VCaP (cell line): ENCODE data around the gene MID1.
A peak's percentile ranks its signal among the peaks of the same experiment; 100 is the strongest.

Experiments
- H3K27ac ChIP-seq: fragments of 450-650 bp; 2 replicates; pipeline ENCODE4 v1.5.1; 2017
- TF ChIP-seq, protein P1 (sequence below): fragments of 450-650 bp; conservative IDR thresholded peaks from 2 replicates; pipeline ENCODE4 v1.5.1; 2017; ENCODE audit warnings: mild to moderate bottlenecking, moderate library complexity

The MID1 gene

DNA sequence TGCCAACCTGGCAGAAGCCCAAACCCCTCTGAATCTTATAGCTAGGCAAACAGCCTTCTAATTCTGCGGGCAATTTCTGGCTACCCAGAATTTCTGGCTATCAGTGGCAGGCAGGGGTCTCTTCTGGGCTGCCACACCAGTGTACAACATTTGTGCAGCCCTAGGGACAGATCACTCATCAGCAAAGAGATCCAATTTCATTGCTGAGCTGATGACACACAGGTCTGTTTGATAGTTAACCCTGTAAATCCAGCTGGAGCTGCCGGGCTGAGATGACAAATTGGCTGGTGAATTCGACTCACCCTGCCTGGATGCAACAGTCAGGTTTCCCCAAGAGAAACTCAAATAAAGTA lies 2.4 kb downstream of the MID1 start:
- TF ChIP-seq, protein P1, sequence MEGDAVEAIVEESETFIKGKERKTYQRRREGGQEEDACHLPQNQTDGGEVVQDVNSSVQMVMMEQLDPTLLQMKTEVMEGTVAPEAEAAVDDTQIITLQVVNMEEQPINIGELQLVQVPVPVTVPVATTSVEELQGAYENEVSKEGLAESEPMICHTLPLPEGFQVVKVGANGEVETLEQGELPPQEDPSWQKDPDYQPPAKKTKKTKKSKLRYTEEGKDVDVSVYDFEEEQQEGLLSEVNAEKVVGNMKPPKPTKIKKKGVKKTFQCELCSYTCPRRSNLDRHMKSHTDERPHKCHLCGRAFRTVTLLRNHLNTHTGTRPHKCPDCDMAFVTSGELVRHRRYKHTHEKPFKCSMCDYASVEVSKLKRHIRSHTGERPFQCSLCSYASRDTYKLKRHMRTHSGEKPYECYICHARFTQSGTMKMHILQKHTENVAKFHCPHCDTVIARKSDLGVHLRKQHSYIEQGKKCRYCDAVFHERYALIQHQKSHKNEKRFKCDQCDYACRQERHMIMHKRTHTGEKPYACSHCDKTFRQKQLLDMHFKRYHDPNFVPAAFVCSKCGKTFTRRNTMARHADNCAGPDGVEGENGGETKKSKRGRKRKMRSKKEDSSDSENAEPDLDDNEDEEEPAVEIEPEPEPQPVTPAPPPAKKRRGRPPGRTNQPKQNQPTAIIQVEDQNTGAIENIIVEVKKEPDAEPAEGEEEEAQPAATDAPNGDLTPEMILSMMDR: no peak
- no peak overlapping the region for H3K27ac ChIP-seq

DNA sequence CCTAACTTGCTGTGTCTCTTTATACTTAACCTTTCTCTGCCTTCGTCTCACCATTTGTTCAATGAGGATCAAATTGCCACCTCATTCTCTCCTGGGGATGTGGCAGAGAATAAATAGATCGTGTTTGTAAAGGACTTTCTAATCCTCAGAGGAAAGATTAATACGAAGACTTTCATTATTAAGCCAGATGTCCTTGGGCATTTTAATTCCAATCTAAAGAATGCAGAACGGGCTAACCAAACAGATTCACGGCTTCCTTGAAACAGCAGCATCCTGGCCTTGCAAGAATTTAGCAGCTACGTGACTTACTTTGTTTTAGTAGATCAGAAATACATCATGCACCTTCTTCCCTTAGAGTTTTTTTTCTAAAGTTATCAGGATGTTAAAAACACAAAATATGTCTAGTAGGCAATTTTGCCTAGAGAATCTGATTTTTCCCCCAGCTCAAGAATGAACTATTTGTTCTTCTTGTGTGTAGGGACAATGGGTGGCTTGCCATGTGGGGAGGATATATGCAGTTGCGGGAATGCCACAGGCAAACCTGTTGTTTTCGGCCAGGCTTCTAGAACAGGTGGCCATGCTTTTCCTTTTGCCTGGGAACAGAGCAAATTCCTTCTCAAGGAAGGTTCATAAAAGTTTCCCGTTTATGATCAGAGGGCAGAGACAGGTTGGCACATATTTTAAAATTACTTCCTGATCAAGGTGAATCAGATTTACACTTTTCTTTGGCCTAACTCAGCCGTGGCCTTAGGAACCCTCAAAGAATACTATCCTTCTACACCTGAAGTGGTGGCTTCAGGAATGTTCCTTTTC lies 3.0 kb downstream of the MID1 start:
- no peak overlapping the region for H3K27ac ChIP-seq
- TF ChIP-seq, protein P1: no peak

DNA sequence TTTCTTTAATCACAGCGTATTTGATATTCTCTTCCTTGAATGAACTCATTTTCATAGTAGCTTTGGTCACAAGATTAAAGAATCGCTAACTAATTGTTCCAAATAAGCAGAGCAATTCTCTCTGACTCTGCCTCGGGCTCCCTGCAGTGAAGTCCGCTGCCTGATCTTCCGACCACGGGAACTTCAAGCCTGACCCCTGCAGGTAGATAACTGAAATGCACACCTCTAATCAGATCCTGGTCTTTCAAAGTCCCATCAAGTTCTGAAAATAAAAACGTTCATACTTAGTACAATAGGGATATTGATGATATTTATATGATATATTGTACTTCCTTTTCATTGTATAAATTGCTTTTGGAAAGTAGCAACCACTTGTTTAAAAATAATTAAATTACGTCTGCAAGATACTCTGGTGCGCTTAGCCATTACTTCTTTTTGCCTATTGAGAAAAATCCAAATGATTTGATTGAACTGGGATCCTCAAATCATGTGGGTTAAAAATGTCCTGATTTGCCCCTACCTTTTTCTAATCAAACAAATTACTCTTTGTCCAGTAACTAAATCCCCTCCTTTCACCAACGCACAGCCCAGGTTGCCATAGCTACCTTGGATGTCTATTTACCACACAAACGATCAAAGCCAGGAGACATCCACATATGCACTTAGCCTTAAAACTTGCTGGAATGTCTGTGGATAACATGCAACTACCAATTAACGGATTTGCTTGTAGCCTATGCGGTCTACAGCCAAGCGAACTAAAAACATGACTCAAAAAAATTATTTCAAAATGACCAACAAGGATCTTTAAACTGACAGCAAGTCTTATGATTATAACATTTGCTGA lies 4.2 kb downstream of the MID1 start:
- H3K27ac ChIP-seq: no peak overlapping the region
- TF ChIP-seq, protein P1: peak; percentile 78

DNA sequence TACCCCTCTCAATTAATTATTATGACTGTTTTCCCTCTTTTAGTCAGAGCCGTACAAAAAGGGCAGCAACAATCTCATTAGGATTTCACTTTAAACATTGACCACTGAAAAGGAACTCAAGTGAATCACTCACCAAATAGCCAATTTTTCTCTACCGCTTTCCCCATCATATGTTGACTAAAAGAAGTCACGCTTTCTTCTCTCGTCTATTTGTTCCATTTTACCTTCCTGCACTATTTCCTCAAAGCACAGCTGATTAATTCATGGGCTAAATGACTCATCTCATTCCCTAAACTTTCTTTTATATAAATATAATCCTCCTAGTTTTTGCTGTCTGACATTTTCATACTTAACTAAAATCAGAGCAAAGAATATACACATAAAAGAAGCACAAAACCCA lies 8.2 kb downstream of the MID1 start:
- H3K27ac ChIP-seq: no peak overlapping the region

DNA sequence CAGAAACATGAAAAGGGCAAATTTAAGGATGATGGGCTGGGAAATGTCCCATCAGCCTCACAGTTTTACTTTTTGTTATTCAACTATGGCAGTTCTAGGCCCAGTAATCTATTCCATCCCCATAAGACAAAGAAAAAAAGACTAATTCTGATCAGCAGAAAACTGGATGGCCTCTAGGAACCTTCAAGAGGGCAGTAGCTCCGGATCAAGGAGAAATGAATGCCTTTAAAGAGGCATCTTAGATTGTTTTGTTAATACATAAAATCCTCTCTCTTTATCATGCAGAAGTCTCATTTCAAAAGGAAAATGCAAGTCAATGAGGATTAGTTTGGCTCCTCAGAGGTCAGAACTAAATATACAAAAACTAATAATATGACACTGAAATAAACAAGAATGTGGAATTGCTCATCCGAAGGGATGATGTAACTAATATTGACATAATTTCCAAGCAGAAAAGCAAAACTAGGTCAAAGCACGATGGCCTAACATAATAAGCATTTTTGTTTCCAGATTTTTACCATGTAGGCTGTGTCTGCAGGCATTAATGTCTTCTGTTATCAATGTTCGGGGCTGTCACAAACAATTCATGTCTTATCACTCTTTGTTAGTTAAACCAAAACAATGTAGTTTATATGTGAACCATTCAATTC lies 8.8 kb downstream of the MID1 start:
- no peak overlapping the region for H3K27ac ChIP-seq
- TF ChIP-seq, protein P1: no peak

More for the DNA sequence above, 8.2 kb downstream of the MID1 start:
- TF ChIP-seq, protein P1: no peak

DNA sequence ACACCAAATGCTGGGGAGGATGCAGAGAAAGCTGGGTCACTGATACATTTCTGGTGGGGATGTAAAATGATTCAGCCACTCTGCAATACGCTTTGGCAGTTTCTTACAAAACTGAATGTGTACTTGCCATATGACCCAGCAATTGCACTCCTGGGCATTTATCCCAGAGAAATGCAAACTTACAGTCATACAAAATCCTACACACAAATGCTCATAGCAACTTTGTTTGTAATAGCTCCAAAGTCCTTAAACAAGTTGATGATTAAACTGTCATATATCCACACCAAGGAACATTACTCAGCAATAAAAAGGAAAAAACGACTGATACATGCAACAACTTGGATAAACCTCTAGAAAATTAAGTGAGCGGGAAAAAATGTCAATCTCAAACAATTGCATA lies 12.3 kb downstream of the MID1 start:
- TF ChIP-seq, protein P1: no peak
- no peak overlapping the region for H3K27ac ChIP-seq

DNA sequence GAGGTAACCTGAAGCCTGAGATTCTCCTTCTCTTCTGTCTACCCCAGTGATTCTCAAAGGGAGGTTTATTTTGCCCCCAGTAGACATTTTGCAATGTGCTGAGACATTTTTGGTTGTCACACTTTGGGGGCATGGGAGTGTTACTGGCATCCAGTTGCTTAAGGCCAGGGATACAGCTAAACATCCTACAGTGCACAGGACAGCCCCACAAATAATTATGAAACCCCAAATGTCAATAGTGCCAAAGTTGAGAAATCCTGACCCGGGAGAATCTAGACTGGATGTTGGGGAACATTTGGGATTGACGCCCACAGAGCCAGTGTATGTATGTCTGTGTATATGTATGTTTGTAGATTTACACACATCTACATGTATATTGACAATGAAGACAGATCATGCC lies 13.2 kb downstream of the MID1 start:
- no peak overlapping the region for H3K27ac ChIP-seq

More for the DNA sequence above, 13.2 kb downstream of the MID1 start:
- TF ChIP-seq, protein P1: no peak
